Measurements from ENCODE around the gene VAV3. TPM values are rescaled to one million over a fixed set of nuclear protein-coding genes. Genes with fewer than 3 reads are reported as not detected.

Gene VAV3
- total and polyA plus RNA-seq, 2 donors from 2014 or later = 61.6 to 87.5 TPM

DNA sequence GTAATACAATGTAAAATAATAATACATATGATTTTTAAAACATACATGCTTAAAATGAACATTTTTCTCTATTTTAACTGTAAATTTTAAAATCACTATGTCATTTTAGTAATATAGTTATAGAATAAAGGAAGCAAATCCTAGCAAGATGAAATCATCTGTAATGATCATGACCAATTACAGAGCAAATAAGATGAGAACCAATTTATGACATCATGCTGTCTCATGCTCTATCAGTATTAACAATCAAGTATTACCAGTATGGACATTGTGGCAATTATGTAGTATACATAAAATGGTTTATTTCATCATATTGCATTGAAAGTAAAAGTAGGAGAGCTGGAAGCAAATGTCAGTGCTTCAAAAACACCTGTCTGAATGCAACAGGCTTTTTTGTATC lies 255.0 kb downstream of the VAV3 start:
- H3K4me1 ChIP-seq (ENCODE audit: control insufficient read depth in 2 of 3, insufficient read depth in 2 of 3, low read depth in 1 of 3, low read length in 3 of 3) = no peaks in the 10 kb centered on the region
- no peaks in the 10 kb centered on the region for H3K27me3 ChIP-seq (ENCODE audit: control insufficient read depth, insufficient read depth, low read length)
- no peak for DNase-seq
- H3K36me3 ChIP-seq (ENCODE audit: control insufficient read depth in 2 of 3, insufficient read depth in 3 of 3, low read length in 3 of 3) = no peaks in the 10 kb centered on the region
- FAIRE-seq = no peak
- TF ChIP-seq, protein P1, sequence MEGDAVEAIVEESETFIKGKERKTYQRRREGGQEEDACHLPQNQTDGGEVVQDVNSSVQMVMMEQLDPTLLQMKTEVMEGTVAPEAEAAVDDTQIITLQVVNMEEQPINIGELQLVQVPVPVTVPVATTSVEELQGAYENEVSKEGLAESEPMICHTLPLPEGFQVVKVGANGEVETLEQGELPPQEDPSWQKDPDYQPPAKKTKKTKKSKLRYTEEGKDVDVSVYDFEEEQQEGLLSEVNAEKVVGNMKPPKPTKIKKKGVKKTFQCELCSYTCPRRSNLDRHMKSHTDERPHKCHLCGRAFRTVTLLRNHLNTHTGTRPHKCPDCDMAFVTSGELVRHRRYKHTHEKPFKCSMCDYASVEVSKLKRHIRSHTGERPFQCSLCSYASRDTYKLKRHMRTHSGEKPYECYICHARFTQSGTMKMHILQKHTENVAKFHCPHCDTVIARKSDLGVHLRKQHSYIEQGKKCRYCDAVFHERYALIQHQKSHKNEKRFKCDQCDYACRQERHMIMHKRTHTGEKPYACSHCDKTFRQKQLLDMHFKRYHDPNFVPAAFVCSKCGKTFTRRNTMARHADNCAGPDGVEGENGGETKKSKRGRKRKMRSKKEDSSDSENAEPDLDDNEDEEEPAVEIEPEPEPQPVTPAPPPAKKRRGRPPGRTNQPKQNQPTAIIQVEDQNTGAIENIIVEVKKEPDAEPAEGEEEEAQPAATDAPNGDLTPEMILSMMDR (IDR thresholded peaks at IDR 0.05; ENCODE audit: borderline replicate concordance, extremely low read depth, insufficient read depth) = no peak
- H3K9me3 ChIP-seq (ENCODE audit: control insufficient read depth in 2 of 3, insufficient read depth in 1 of 3, low read length in 3 of 3) = no peaks in the 10 kb centered on the region
- H3K27ac ChIP-seq (ENCODE audit: low read depth in 2 of 2, low read length in 2 of 2) = no peak overlapping the region
- intact Hi-C loops (cut with DNase I) = no loop called here
- no peak overlapping the region for H3K4me3 ChIP-seq (ENCODE audit: low read length in 3 of 3)
- no peak overlapping the region for H3K9ac ChIP-seq (ENCODE audit: low read length in 3 of 3)

DNA sequence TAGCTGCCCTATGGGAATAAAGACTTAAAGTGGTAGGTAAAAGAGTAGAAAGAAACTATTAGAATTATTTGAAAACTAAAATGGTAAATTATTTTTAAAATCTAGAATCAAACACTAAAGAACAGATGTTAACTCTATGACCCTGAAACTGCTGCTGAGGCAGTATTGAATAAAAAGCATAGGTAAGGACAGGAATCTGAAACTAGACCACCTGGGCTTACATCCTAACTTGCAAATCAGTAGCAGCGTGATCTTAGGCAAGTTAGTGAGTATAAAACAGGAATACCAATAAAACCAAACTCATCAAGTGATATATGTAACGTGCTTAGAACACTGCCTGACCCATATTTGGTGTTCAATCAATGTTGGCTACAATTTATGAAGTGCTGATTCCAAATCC lies 257.9 kb downstream of the VAV3 start:
- no peak for FAIRE-seq
- H3K36me3 ChIP-seq (ENCODE audit: control insufficient read depth in 2 of 3, insufficient read depth in 3 of 3, low read length in 3 of 3) = no peaks in the 10 kb centered on the region
- TF ChIP-seq, protein P1 (IDR thresholded peaks at IDR 0.05; ENCODE audit: borderline replicate concordance, extremely low read depth, insufficient read depth) = no peak
- H3K9me3 ChIP-seq (ENCODE audit: control insufficient read depth in 2 of 3, insufficient read depth in 1 of 3, low read length in 3 of 3) = no peaks in the 10 kb centered on the region
- intact Hi-C loops (cut with DNase I) = no loop called here
- H3K4me1 ChIP-seq (ENCODE audit: control insufficient read depth in 2 of 3, insufficient read depth in 2 of 3, low read depth in 1 of 3, low read length in 3 of 3) = no peaks in the 10 kb centered on the region
- H3K27ac ChIP-seq (ENCODE audit: low read depth in 2 of 2, low read length in 2 of 2) = no peak overlapping the region
- no peaks in the 10 kb centered on the region for H3K27me3 ChIP-seq (ENCODE audit: control insufficient read depth, insufficient read depth, low read length)
- H3K9ac ChIP-seq (ENCODE audit: low read length in 3 of 3) = no peak overlapping the region
- DNase-seq = no peak
- H3K4me3 ChIP-seq (ENCODE audit: low read length in 3 of 3) = no peak overlapping the region

DNA sequence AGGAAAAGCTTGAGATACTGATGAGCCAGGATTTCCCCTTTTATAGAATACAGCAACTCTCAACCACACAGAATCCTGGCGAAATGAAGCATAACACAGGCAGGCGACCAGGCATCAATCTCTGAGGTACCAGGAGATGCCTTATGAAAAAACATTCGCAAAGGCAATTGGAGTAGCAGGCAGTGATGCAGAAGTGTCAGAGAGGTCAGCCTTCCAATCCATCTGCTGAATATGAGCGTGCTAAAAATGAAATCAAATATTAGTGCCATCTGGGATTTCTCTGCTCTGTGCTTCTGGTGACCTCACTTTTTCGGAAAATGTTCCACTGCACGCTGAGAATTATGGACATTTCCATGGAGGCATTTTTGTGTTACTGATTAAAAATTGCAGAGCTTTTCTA lies 258.8 kb downstream of the VAV3 start:
- TF ChIP-seq, protein P1 (IDR thresholded peaks at IDR 0.05; ENCODE audit: borderline replicate concordance, extremely low read depth, insufficient read depth) = no peak
- Histone ChIP-seq H3K27ac (ENCODE audit: low read depth in 2 of 2, low read length in 2 of 2) (no peak overlapping the region), H3K27me3 (ENCODE audit: control insufficient read depth, insufficient read depth, low read length) (no peaks in the 10 kb centered on the region), H3K4me1 (ENCODE audit: control insufficient read depth in 2 of 3, insufficient read depth in 2 of 3, low read depth in 1 of 3, low read length in 3 of 3) (no peaks in the 10 kb centered on the region), H3K9ac (ENCODE audit: low read length in 3 of 3) (no peak overlapping the region), H3K4me3 (ENCODE audit: low read length in 3 of 3) (no peak overlapping the region), H3K9me3 (ENCODE audit: control insufficient read depth in 2 of 3, insufficient read depth in 1 of 3, low read length in 3 of 3) (no peaks in the 10 kb centered on the region), H3K36me3 (ENCODE audit: control insufficient read depth in 2 of 3, insufficient read depth in 3 of 3, low read length in 3 of 3) (no peaks in the 10 kb centered on the region)
- DNase-seq (no peak), FAIRE-seq (no peak)
- intact Hi-C loops (cut with DNase I) = no loop called here

DNA sequence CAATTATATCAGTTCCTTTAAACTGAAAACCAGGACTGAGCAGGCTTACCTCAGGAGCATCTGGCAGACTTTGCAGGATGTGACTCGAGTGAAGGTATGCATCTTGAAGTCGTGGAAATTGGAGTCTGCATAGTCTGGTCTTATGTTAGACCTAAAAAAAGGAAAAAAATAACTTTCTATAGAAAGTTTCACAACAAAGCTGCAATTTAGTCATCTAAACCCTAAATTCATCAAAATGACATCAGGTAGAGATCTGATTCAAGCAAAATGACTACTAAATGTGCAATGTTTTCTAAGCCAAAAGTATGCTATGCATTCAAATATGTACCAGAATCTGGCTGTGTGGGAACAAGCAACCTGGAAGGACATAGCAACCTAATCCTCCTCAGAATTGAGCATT lies 260.1 kb downstream of the VAV3 start:
- Histone ChIP-seq H3K4me3 (ENCODE audit: low read length in 3 of 3) (no peak overlapping the region), H3K27ac (ENCODE audit: low read depth in 2 of 2, low read length in 2 of 2) (no peak overlapping the region), H3K36me3 (ENCODE audit: control insufficient read depth in 2 of 3, insufficient read depth in 3 of 3, low read length in 3 of 3) (no peaks in the 10 kb centered on the region), H3K9me3 (ENCODE audit: control insufficient read depth in 2 of 3, insufficient read depth in 1 of 3, low read length in 3 of 3) (no peaks in the 10 kb centered on the region), H3K27me3 (ENCODE audit: control insufficient read depth, insufficient read depth, low read length) (no peaks in the 10 kb centered on the region), H3K4me1 (ENCODE audit: control insufficient read depth in 2 of 3, insufficient read depth in 2 of 3, low read depth in 1 of 3, low read length in 3 of 3) (no peaks in the 10 kb centered on the region), H3K9ac (ENCODE audit: low read length in 3 of 3) (no peak overlapping the region)
- TF ChIP-seq, protein P1 (IDR thresholded peaks at IDR 0.05; ENCODE audit: borderline replicate concordance, extremely low read depth, insufficient read depth) = no peak
- no peak for FAIRE-seq
- intact Hi-C loops (cut with DNase I) = no loop called here
- no peak for DNase-seq
